ENCODE results near the gene WDR88. TPM values are rescaled to one million over a fixed set of nuclear protein-coding genes. Genes with fewer than 3 reads are reported as not detected.
"Not testable (repeated sequence)": the region's sequence is repeated elsewhere in the genome, so short reads cannot be mapped to it uniquely, and the experiment has no call there.

The WDR88 gene
- total RNA-seq, 2 donors from 2014 or later = not detected

DNA sequence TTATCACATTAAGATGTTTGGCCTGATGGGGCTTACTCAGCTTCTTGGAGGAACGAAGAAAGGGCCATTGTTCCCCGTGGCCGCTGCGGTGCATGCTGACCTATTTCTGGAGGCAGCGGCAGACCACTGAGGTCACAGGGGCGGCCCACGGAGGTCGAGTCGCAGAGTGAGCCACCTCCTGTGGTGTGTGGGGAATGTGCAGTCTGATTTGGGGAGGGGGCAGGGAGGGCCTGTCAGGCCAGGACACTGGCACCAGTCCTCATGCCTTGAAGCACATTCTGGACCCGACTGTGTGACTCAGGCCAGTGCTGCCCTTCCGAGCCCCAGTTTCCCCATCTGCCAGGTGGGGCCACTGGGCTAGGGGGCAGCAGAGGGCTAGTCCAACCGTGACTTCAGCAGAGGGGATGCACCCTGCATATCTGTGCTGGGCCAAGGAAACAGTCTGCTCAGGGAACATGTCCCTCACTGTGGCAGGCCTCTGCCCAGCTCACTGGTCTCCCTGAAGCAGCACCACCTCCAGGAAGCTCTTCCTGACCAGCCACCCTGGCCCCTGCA is 87.4 kb downstream of the WDR88 start:
- Histone ChIP-seq H3K27me3 (replicated peaks; ENCODE audit: insufficient read depth) (no peaks in the 10 kb centered on the region), H3K4me1 (ENCODE audit: control insufficient read depth in 1 of 2, low read depth in 2 of 2) (no peaks in the 10 kb centered on the region), H3K36me3 (no peaks in the 10 kb centered on the region), H3K4me3 (no peak overlapping the region), H3K27ac (no peak overlapping the region), H3K9me3 (no peaks in the 10 kb centered on the region)
- DNase-seq (ENCODE audit: low spot score) (no peak), ATAC-seq (ENCODE audit: insufficient number of reproducible peaks, low FRiP score, low read depth) (no peak)
- TF ChIP-seq, protein P1, sequence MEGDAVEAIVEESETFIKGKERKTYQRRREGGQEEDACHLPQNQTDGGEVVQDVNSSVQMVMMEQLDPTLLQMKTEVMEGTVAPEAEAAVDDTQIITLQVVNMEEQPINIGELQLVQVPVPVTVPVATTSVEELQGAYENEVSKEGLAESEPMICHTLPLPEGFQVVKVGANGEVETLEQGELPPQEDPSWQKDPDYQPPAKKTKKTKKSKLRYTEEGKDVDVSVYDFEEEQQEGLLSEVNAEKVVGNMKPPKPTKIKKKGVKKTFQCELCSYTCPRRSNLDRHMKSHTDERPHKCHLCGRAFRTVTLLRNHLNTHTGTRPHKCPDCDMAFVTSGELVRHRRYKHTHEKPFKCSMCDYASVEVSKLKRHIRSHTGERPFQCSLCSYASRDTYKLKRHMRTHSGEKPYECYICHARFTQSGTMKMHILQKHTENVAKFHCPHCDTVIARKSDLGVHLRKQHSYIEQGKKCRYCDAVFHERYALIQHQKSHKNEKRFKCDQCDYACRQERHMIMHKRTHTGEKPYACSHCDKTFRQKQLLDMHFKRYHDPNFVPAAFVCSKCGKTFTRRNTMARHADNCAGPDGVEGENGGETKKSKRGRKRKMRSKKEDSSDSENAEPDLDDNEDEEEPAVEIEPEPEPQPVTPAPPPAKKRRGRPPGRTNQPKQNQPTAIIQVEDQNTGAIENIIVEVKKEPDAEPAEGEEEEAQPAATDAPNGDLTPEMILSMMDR (IDR thresholded peaks at IDR 0.05) = no peak

DNA sequence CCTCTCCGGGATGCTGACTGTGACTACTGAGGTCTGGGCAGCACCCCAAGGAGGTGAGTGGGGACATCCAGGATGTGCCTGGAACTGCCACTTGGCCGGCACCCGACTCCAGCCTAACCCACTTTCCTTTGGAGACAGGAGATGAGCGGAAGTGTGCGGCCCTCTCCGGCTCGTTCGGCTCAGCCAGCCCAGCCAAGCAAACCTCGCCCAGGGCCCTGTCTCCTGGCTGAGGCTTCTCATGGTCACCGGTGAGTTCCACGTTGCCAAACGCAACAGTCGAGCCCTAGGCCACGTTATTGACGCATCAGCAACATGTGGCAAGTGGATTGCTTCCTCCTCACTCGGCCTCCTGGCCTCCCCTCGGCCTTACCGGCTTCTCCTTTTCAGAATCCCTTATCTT is 88.2 kb downstream of the WDR88 start:
- Histone ChIP-seq H3K36me3 (no peaks in the 10 kb centered on the region), H3K9me3 (no peaks in the 10 kb centered on the region), H3K27ac (no peak overlapping the region), H3K4me1 (ENCODE audit: control insufficient read depth in 1 of 2, low read depth in 2 of 2) (peaks cover 0 to 1% of the 10 kb centered on the region in 2 donors), H3K4me3 (no peak overlapping the region), H3K27me3 (replicated peaks; ENCODE audit: insufficient read depth) (peaks cover 7% of the 10 kb centered on the region)
- TF ChIP-seq, protein P1 (IDR thresholded peaks at IDR 0.05) = no peak
- DNase-seq (ENCODE audit: low spot score) = no peak
- no peak for ATAC-seq (ENCODE audit: insufficient number of reproducible peaks, low FRiP score, low read depth)

DNA sequence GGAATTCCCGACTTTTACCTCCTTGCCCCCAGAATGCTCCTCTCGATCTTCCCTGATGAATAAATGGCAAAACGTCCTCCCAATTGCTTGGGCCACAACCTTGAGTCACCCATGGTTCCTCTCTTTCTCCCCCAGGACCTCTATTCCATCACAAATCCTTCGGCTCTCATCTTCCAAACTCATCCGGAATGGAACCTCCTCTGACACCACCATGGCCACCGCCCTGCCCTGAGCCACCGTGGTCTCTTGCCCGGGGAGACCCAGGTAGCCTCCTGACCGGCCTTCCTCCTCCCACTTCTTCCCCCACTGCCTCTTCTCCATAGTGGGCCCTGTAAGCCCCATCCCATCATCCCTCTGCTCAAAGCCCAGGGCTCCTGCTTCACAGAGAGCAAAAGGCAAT is 88.8 kb downstream of the WDR88 start:
- Histone ChIP-seq H3K27ac (no peak overlapping the region), H3K4me3 (no peak overlapping the region)

DNA sequence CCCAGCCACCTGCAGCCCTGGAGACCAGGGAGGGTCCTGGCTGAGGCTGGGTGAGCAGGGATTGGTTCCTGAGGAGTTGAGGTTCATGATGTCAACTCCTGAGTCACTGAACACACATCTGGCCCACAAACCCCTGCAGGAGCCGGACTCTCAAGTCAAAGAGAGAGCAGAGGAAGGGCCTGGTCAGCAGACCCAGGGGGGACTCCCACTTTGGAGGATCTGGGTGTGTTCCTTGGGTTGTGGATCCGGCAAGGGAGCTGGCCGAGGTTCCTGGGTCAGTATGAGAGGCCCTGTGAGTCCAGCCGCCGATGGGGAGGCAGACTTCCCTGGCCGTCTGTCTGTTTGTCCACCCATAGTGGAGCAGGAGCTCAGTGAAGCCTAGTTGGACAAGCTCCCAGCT is 89.7 kb downstream of the WDR88 start:
- H3K27me3 ChIP-seq (replicated peaks; ENCODE audit: insufficient read depth) = peaks cover 10% of the 10 kb centered on the region
- H3K9me3 ChIP-seq = no peaks in the 10 kb centered on the region
- H3K36me3 ChIP-seq = no peaks in the 10 kb centered on the region
- DNase-seq (ENCODE audit: low spot score) (no peak), ATAC-seq (ENCODE audit: insufficient number of reproducible peaks, low FRiP score, low read depth) (no peak)
- no peak overlapping the region for H3K27ac ChIP-seq
- TF ChIP-seq, protein P1 (IDR thresholded peaks at IDR 0.05) = no peak
- no peak overlapping the region for H3K4me3 ChIP-seq
- peaks cover 0 to 9% of the 10 kb centered on the region in 2 donors for H3K4me1 ChIP-seq (ENCODE audit: control insufficient read depth in 1 of 2, low read depth in 2 of 2)

More for the DNA sequence above, 88.8 kb downstream of the WDR88 start:
- H3K4me1 ChIP-seq (ENCODE audit: control insufficient read depth in 1 of 2, low read depth in 2 of 2) = peaks cover 0 to 7% of the 10 kb centered on the region in 2 donors
- H3K36me3 ChIP-seq = no peaks in the 10 kb centered on the region
- H3K9me3 ChIP-seq = no peaks in the 10 kb centered on the region
- DNase-seq (ENCODE audit: low spot score) (no peak), ATAC-seq (ENCODE audit: insufficient number of reproducible peaks, low FRiP score, low read depth) (no peak)
- H3K27me3 ChIP-seq (replicated peaks; ENCODE audit: insufficient read depth) = peaks cover 10% of the 10 kb centered on the region
- TF ChIP-seq, protein P1 (IDR thresholded peaks at IDR 0.05) = no peak

DNA sequence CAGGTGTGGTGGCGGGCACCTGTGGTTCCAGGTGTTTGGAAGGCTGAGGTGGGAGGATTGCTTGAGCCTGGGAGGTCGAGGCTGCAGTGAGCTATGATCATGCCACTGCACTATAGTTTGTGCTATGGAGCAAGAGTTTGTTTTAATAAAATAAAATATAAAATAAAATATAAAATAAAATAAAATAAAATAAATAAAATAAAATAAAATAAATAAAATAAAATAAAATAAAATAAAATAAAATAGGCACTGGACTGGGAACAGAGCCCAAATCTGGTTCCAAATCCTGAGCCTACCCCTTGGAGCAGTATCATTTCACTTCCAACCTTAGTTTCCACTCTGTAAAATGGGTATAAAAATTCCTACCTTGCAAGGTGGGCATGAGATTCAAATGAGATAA is 90.3 kb downstream of the WDR88 start:
- H3K27me3 ChIP-seq (replicated peaks; ENCODE audit: insufficient read depth); H3K36me3 ChIP-seq; H3K9me3 ChIP-seq; H3K27ac ChIP-seq; DNase-seq (ENCODE audit: low spot score); H3K4me1 ChIP-seq (ENCODE audit: control insufficient read depth in 1 of 2, low read depth in 2 of 2); H3K4me3 ChIP-seq; ATAC-seq (ENCODE audit: insufficient number of reproducible peaks, low FRiP score, low read depth): not testable (repeated sequence)
